GM23248 (cell line): ENCODE measurements around the gene TAB2.

Experiments
- EZH2 ChIP-seq: fragments of 200-600 bp; sonication (generic); IDR thresholded peaks from 2 replicates; pipeline ENCODE4 v1.6.1; 2018; ENCODE audit warnings: antibody characterized with exemption, mild to moderate bottlenecking; ENCODE audit not compliant: insufficient read depth, poor library complexity, severe bottlenecking
- EZH2phosphoT487 ChIP-seq: fragments of 200-600 bp; sonication (generic); IDR thresholded peaks from 2 replicates; pipeline ENCODE4 v1.6.1; 2018; ENCODE audit warnings: antibody characterized with exemption, moderate library complexity, mild to moderate bottlenecking, low read depth; ENCODE audit not compliant: insufficient read depth

DNA sequence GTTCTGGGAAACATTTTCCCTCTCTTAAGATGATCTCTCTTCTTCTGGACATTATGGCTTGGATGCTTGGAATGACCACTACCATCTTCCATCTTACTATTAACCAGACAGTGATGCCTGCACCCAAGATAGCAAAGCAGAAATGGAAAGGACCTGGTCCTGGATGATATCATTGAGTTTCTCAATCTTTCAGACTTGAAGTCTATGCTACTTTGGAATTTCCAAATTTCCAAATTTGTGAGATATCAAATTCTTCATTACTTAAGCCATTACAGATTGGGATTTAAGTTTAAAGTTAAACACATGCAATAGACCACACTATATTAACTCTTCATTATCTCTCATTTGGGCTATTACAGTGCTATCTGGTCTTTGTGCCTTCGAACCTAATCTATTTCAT lies 3.7 kb upstream of the TAB2 start:
- TF ChIP-seq EZH2 = no peak
- no peak for TF ChIP-seq EZH2phosphoT487
